ENCODE results near the gene STK17A. TPM values are rescaled to one million over a fixed set of nuclear protein-coding genes. Genes with fewer than 3 reads are reported as not detected.
A peak's percentile ranks its signal among the peaks of the same experiment; 100 is the strongest.

STK17A gene
- total and polyA plus RNA-seq, 4 donors, result 11.7 to 34.7 (median 22.0) TPM

DNA sequence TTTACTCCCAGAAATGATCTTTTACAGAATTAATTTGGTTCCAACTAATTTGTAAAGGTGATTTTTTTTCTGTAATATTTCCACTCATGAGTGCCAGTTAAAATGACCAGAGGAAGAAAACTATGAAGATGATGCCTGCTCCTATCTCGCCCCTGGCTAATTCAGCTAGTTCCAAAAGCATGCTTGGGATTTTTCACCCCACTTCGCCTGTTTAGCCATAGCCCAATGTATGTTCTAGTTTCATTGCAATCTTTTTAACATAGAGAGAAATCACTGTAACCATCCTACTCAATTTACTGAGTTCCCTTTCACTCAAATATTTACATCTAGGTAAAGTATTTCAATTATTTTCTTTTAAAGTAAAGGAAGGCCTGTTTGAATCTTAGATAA is 23.0 kb upstream of the STK17A start:
- no peaks in the 10 kb centered on the region for H3K27me3 ChIP-seq (ENCODE audit: control insufficient read depth in 3 of 3, insufficient read depth in 3 of 3, low read length in 2 of 3)
- H3K9me3 ChIP-seq (ENCODE audit: control insufficient read depth in 4 of 4, insufficient read depth in 3 of 4, low read length in 3 of 4), result no peaks in the 10 kb centered on the region
- H3K27ac ChIP-seq (ENCODE audit: low read depth in 1 of 2, low read length in 1 of 2), result no peak overlapping the region
- DNase-seq (no peak), ATAC-seq (ENCODE audit: insufficient read depth, low FRiP score) (no peak)
- H3K4me3 ChIP-seq, result no peak overlapping the region
- 88 to 98% methylated on average over 2 of the region's 2 CpGs for WGBS, 2 donors
- TF ChIP-seq, protein P1, sequence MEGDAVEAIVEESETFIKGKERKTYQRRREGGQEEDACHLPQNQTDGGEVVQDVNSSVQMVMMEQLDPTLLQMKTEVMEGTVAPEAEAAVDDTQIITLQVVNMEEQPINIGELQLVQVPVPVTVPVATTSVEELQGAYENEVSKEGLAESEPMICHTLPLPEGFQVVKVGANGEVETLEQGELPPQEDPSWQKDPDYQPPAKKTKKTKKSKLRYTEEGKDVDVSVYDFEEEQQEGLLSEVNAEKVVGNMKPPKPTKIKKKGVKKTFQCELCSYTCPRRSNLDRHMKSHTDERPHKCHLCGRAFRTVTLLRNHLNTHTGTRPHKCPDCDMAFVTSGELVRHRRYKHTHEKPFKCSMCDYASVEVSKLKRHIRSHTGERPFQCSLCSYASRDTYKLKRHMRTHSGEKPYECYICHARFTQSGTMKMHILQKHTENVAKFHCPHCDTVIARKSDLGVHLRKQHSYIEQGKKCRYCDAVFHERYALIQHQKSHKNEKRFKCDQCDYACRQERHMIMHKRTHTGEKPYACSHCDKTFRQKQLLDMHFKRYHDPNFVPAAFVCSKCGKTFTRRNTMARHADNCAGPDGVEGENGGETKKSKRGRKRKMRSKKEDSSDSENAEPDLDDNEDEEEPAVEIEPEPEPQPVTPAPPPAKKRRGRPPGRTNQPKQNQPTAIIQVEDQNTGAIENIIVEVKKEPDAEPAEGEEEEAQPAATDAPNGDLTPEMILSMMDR (IDR thresholded peaks at IDR 0.05; ENCODE audit: control extremely low read depth, extremely low read depth), result no peak
- H3K36me3 ChIP-seq (ENCODE audit: control insufficient read depth in 4 of 4, insufficient read depth in 4 of 4, low read length in 4 of 4), result no peaks in the 10 kb centered on the region
- no peak overlapping the region for H3K9ac ChIP-seq (ENCODE audit: insufficient read depth in 1 of 2, low read length in 2 of 2)
- no peaks in the 10 kb centered on the region for H3K4me1 ChIP-seq (ENCODE audit: control insufficient read depth in 5 of 5, insufficient read depth in 5 of 5, low read length in 5 of 5)

DNA sequence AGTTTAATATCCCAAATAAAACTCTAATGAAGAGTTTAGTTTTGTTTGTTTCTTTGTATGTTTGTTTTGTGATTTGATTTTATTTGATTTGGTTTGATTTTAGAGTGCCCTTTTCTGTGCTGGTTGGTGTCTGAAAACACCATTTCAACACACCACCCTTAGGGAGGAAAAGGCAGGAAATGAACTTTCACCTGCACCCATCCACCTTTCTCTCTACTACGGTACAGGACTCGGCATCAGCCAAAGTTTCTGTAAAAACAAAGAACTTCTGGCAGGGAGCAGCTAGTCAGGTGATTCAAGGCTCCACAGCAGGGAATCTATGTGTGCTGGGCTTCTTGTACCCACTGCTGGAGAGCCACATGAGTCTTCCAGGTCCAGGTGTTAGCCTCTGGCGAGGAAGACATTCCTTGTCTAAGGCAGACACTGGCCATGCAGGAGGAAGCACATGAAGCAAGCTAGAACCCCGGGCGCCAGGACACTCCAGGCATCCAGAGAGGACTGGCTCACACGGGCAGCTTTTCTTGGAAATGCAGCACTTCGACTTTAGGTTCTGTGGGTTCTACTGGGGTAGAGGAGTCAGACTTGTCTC is 22.1 kb upstream of the STK17A start:
- no peaks in the 10 kb centered on the region for H3K36me3 ChIP-seq (ENCODE audit: control insufficient read depth in 4 of 4, insufficient read depth in 4 of 4, low read length in 4 of 4)
- no peaks in the 10 kb centered on the region for H3K9me3 ChIP-seq (ENCODE audit: control insufficient read depth in 4 of 4, insufficient read depth in 3 of 4, low read length in 3 of 4)
- no peak overlapping the region for H3K27ac ChIP-seq (ENCODE audit: low read depth in 1 of 2, low read length in 1 of 2)
- TF ChIP-seq, protein P1 (IDR thresholded peaks at IDR 0.05; ENCODE audit: control extremely low read depth, extremely low read depth), result no peak
- WGBS, 2 donors, result 90 to 95% methylated on average over 7 of the region's 7 CpGs
- no peak for ATAC-seq (ENCODE audit: insufficient read depth, low FRiP score)
- H3K9ac ChIP-seq (ENCODE audit: insufficient read depth in 1 of 2, low read length in 2 of 2), result no peak overlapping the region
- H3K4me3 ChIP-seq, result no peak overlapping the region
- DNase-seq, result no peak
- no peaks in the 10 kb centered on the region for H3K4me1 ChIP-seq (ENCODE audit: control insufficient read depth in 5 of 5, insufficient read depth in 5 of 5, low read length in 5 of 5)
- no peaks in the 10 kb centered on the region for H3K27me3 ChIP-seq (ENCODE audit: control insufficient read depth in 3 of 3, insufficient read depth in 3 of 3, low read length in 2 of 3)

DNA sequence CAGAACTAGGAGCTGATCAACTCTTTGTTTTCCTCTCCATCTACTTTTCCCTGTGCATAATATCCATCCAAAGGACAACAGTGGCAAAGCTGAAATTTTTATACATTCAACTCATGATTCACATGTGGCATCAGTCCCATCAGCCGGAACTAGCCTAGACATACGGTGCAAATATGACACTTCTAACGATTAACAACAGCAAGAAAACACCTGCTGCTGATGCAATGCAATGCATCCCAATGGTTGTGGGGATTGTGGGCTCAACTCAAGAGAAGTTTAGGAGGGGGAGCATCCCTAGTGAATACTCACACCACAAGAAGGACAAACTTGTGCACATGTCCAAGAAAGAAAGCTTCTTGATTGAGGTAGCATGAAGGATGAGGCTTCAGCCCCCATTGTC is 20.5 kb upstream of the STK17A start:
- no peak overlapping the region for H3K27ac ChIP-seq (ENCODE audit: low read depth in 1 of 2, low read length in 1 of 2)
- DNase-seq, result no peak
- ATAC-seq (ENCODE audit: insufficient read depth, low FRiP score), result no peak
- no peaks in the 10 kb centered on the region for H3K27me3 ChIP-seq (ENCODE audit: control insufficient read depth in 3 of 3, insufficient read depth in 3 of 3, low read length in 2 of 3)
- H3K4me3 ChIP-seq, result no peak overlapping the region
- no peaks in the 10 kb centered on the region for H3K36me3 ChIP-seq (ENCODE audit: control insufficient read depth in 4 of 4, insufficient read depth in 4 of 4, low read length in 4 of 4)
- H3K9ac ChIP-seq (ENCODE audit: insufficient read depth in 1 of 2, low read length in 2 of 2), result no peak overlapping the region
- no peaks in the 10 kb centered on the region for H3K9me3 ChIP-seq (ENCODE audit: control insufficient read depth in 4 of 4, insufficient read depth in 3 of 4, low read length in 3 of 4)
- TF ChIP-seq, protein P1 (IDR thresholded peaks at IDR 0.05; ENCODE audit: control extremely low read depth, extremely low read depth), result no peak
- 96 to 98% methylated on average over 3 of the region's 3 CpGs for WGBS, 2 donors
- no peaks in the 10 kb centered on the region for H3K4me1 ChIP-seq (ENCODE audit: control insufficient read depth in 5 of 5, insufficient read depth in 5 of 5, low read length in 5 of 5)

DNA sequence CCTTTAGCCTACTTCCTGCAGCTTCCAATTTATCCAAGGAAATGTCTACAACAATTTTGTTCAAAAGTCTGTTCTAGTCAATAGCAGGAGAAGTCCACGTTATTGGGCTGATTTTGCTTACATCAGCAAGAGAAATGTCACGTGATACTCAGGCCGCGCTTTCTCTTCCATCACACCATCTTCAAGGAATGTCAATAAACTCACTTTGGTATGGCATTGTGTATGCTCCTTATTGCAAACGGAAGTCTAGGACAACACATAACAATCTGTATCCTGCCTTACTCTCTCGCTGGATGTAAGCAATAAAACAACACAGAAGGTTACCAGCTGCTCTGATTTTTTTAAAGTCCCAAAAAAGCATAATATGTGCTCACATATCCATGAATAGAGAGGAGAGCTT is 17.1 kb upstream of the STK17A start:
- H3K9ac ChIP-seq (ENCODE audit: insufficient read depth in 1 of 2, low read length in 2 of 2), result no peak overlapping the region
- no peak overlapping the region for H3K27ac ChIP-seq (ENCODE audit: low read depth in 1 of 2, low read length in 1 of 2)
- 56 to 67% methylated on average over 6 of the region's 6 CpGs for WGBS, 2 donors
- H3K9me3 ChIP-seq (ENCODE audit: control insufficient read depth in 4 of 4, insufficient read depth in 3 of 4, low read length in 3 of 4), result no peaks in the 10 kb centered on the region
- H3K36me3 ChIP-seq (ENCODE audit: control insufficient read depth in 4 of 4, insufficient read depth in 4 of 4, low read length in 4 of 4), result no peaks in the 10 kb centered on the region
- no peak for ATAC-seq (ENCODE audit: insufficient read depth, low FRiP score)
- DNase-seq, result peak in 2 of 3 donors; percentile 21 to 29
- TF ChIP-seq, protein P1 (IDR thresholded peaks at IDR 0.05; ENCODE audit: control extremely low read depth, extremely low read depth), result no peak
- no peaks in the 10 kb centered on the region for H3K4me1 ChIP-seq (ENCODE audit: control insufficient read depth in 5 of 5, insufficient read depth in 5 of 5, low read length in 5 of 5)
- no peaks in the 10 kb centered on the region for H3K27me3 ChIP-seq (ENCODE audit: control insufficient read depth in 3 of 3, insufficient read depth in 3 of 3, low read length in 2 of 3)
- H3K4me3 ChIP-seq, result no peak overlapping the region
